ENCODE results near the gene JCAD. TPM values are rescaled to one million over a fixed set of nuclear protein-coding genes. Genes with fewer than 3 reads are reported as not detected.

The JCAD gene
- total and polyA plus RNA-seq, 4 donors, result 11.3 to 93.7 (median 27.1) TPM

GRCh38 chr10:30093303-30093950 lies 34.0 kb upstream of the JCAD start:
- DNase-seq (no peak), ATAC-seq (ENCODE audit: insufficient read depth, low FRiP score) (no peak)
- no peak overlapping the region for H3K4me3 ChIP-seq
- 91 to 92% methylated on average over 9 of the region's 9 CpGs for WGBS, 2 donors
- H3K9ac ChIP-seq (ENCODE audit: insufficient read depth in 1 of 2, low read length in 2 of 2), result no peak overlapping the region
- H3K27me3 ChIP-seq (ENCODE audit: control insufficient read depth in 3 of 3, insufficient read depth in 3 of 3, low read length in 2 of 3), result no peaks in the 10 kb centered on the region
- no peak for TF ChIP-seq CTCF (IDR thresholded peaks at IDR 0.05; ENCODE audit: control extremely low read depth, extremely low read depth)
- no peaks in the 10 kb centered on the region for H3K36me3 ChIP-seq (ENCODE audit: control insufficient read depth in 4 of 4, insufficient read depth in 4 of 4, low read length in 4 of 4)
- H3K4me1 ChIP-seq (ENCODE audit: control insufficient read depth in 5 of 5, insufficient read depth in 5 of 5, low read length in 5 of 5), result no peaks in the 10 kb centered on the region
- no peak overlapping the region for H3K27ac ChIP-seq (ENCODE audit: low read depth in 1 of 2, low read length in 1 of 2)
- no peaks in the 10 kb centered on the region for H3K9me3 ChIP-seq (ENCODE audit: control insufficient read depth in 4 of 4, insufficient read depth in 3 of 4, low read length in 3 of 4)

- WGBS, 2 donors, result 79 to 82% methylated on average over 14 of the region's 14 CpGs
- Histone ChIP-seq H3K36me3 (ENCODE audit: control insufficient read depth in 4 of 4, insufficient read depth in 4 of 4, low read length in 4 of 4) (no peaks in the 10 kb centered on the region), H3K4me1 (ENCODE audit: control insufficient read depth in 5 of 5, insufficient read depth in 5 of 5, low read length in 5 of 5) (no peaks in the 10 kb centered on the region), H3K9ac (ENCODE audit: insufficient read depth in 1 of 2, low read length in 2 of 2) (no peak overlapping the region), H3K27me3 (ENCODE audit: control insufficient read depth in 3 of 3, insufficient read depth in 3 of 3, low read length in 2 of 3) (no peaks in the 10 kb centered on the region), H3K27ac (ENCODE audit: low read depth in 1 of 2, low read length in 1 of 2) (no peak overlapping the region), H3K4me3 (no peak overlapping the region), H3K9me3 (ENCODE audit: control insufficient read depth in 4 of 4, insufficient read depth in 3 of 4, low read length in 3 of 4) (no peaks in the 10 kb centered on the region)
- TF ChIP-seq CTCF (IDR thresholded peaks at IDR 0.05; ENCODE audit: control extremely low read depth, extremely low read depth), result no peak
- DNase-seq (no peak), ATAC-seq (ENCODE audit: insufficient read depth, low FRiP score) (no peak)
Observed at GRCh38 chr10:30092151-30092790, 32.9 kb upstream of the JCAD start.

- Histone ChIP-seq H3K27ac (ENCODE audit: low read depth in 1 of 2, low read length in 1 of 2) (no peak overlapping the region), H3K9ac (ENCODE audit: insufficient read depth in 1 of 2, low read length in 2 of 2) (no peak overlapping the region), H3K4me3 (no peak overlapping the region), H3K4me1 (ENCODE audit: control insufficient read depth in 5 of 5, insufficient read depth in 5 of 5, low read length in 5 of 5) (no peaks in the 10 kb centered on the region), H3K9me3 (ENCODE audit: control insufficient read depth in 4 of 4, insufficient read depth in 3 of 4, low read length in 3 of 4) (no peaks in the 10 kb centered on the region), H3K36me3 (ENCODE audit: control insufficient read depth in 4 of 4, insufficient read depth in 4 of 4, low read length in 4 of 4) (no peaks in the 10 kb centered on the region), H3K27me3 (ENCODE audit: control insufficient read depth in 3 of 3, insufficient read depth in 3 of 3, low read length in 2 of 3) (no peaks in the 10 kb centered on the region)
- DNase-seq (no peak), ATAC-seq (ENCODE audit: insufficient read depth, low FRiP score) (no peak)
- TF ChIP-seq CTCF (IDR thresholded peaks at IDR 0.05; ENCODE audit: control extremely low read depth, extremely low read depth), result no peak
- 83 to 89% methylated on average over 4 of the region's 4 CpGs for WGBS, 2 donors
Observed at GRCh38 chr10:30091136-30091535, 31.8 kb upstream of the JCAD start.
